GM12801 (cell line): ENCODE measurements around the gene BRCA1.

ENCODE experiments used
- CTCF ChIP-seq: IDR thresholded peaks from one replicate; pipeline ENCODE4 v1.5.1; 2011; ENCODE audit warnings: control low read depth; ENCODE audit not compliant: insufficient read length; ENCODE audit errors: extremely low read depth

The BRCA1 gene

GRCh38 chr17:43025766-43026537 is 99.2 kb downstream of the BRCA1 start:
- no peak for TF ChIP-seq CTCF

- TF ChIP-seq CTCF: no peak
Measured at GRCh38 chr17:43025290-43025657, 99.9 kb downstream of the BRCA1 start.

GRCh38 chr17:43024407-43025289 is 100.5 kb downstream of the BRCA1 start, which contains the start of gene RND2:
Gene RND2, plus strand, starts transcription at chr17:43025231. Its CDS starts 117 bp downstream, at chr17:43025348.
- TF ChIP-seq CTCF: no peak

GRCh38 chr17:43021741-43022512 is 103.2 kb downstream of the BRCA1 start, which contains the start of gene VAT1:
Gene VAT1, minus strand, starts transcription at chr17:43022385. Its CDS starts 63 bp downstream, at chr17:43022322.
- TF ChIP-seq CTCF: no peak

- TF ChIP-seq CTCF: no peak
Measured at GRCh38 chr17:43020789-43021740, 104.1 kb downstream of the BRCA1 start.

GRCh38 chr17:43020030-43020621 is 105.0 kb downstream of the BRCA1 start:
- no peak for TF ChIP-seq CTCF
